NCI-H748 treated with DMSO at 0.1 percent for 48 hours (cell line): ENCODE measurements around the gene COX19.
A peak's percentile ranks its signal among the peaks of the same experiment; 100 is the strongest.

ENCODE experiments used
- DNase-seq: peaks from one replicate; lab custom pipeline; 2025; lab: John Stamatoyannopoulos, UW

The COX19 gene

DNA sequence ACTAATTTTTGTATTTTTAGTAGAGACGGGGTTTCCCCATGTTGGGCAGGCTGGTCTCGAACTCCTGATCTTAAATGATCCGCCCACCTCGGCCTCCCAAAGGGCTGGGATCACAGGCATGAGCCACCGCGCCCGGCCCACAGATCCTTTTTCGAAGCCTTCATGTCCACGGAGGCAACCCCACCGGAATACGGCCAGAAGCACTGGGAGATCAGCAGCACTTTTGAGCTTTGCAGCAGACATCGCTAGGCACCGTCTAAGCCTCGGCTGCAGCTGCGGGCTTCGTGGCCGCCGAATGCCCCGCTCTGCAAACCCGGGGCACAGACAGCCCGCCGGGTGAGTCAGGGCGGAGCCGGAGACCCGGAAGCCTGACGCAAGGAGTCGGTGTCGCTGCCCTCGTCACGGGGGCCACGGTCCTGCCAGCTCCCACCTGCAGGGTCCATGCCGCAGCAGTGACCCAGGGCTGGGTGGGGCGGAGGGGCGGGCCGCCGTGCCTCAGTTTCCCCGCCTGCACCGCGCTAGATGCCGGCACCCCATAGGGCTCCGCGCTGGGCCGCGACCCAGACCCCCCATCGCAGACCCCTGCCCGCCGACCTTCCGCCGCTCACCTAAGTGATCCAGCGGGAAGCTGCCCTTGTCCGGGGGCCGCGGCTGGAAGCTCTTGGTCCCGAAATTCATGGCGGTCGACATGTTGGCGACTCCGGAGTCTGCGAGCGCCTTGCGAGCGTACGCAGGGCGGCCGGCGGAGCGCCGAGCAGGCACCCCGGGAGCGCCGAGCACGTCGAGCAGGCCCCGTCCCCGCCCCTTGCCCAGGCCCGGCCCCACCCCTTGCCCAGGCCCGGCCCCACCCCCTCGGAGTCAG, at the start of gene COX19:
Gene COX19 (minus strand): TSS at position 730 of the 862 bp plus-strand sequence. CDS start 40 bp downstream, at position 690.
- DNase-seq: peak; percentile 27

- no peak for DNase-seq
Measured at GRCh38 chr7:1024331-1024841, 49.0 kb upstream of the COX19 start.

GRCh38 chr7:1022801-1023465, 47.6 kb upstream of the COX19 start:
- DNase-seq: no peak

DNA sequence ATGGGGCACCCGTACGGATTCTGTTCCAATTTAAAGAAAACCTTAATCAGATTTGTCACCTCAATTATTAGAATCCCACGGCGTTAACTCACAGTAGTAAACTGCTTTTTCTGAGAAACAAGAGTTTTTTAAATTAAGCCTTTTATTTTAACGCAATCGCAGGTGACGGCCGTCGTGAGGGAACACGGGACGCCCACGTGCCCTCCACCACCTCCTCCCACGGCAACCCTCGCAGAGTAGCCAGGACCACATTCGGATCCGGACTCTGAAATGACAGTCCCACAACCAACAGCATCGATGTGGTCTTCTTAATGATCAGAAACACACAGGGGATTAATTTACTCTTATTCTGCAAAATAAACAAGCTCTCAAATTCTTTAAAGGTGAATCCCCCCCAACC, 47.0 kb upstream of the COX19 start:
- no peak for DNase-seq

DNA sequence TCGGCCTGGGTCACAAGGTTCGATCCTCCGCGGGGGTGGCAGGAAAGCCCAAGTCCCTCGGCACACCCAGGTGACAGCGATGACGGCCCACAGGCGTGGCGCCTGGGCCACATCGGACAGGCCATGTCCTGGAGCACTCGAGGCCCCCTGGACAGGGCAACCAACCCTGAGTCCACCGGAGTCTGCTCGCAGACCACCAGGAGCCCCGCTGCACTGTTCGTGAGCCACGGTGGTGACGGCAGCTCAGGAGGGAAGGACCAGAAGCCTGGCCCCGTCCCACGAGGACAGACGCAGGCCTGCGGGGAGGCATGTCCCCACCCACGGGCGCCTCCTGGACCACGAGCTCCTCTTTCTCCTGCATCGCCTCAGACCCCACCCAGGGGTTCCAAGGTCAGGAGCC, 46.6 kb upstream of the COX19 start:
- DNase-seq: no peak

DNA sequence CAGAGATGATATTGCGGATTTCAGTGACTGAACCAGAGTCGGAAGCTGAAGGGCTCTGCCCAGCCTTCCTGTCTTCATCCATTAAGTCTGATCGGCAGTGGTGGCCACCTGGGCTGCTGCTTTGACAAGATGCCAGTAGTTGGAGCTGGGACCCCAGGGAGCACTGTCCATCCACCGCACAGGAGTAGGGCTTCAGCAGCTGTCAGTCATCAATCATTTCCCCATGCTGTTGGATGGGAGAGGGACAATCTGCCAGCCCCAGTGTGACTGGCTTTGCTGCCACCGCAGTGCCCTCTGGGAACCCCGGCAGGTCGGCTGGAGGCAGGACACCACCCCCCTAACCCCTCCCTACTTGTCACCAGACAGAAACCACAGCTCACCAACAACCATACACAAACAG, 46.0 kb upstream of the COX19 start:
- DNase-seq: no peak

- DNase-seq: no peak
Measured at GRCh38 chr7:1020849-1021251, 45.5 kb upstream of the COX19 start.

DNA sequence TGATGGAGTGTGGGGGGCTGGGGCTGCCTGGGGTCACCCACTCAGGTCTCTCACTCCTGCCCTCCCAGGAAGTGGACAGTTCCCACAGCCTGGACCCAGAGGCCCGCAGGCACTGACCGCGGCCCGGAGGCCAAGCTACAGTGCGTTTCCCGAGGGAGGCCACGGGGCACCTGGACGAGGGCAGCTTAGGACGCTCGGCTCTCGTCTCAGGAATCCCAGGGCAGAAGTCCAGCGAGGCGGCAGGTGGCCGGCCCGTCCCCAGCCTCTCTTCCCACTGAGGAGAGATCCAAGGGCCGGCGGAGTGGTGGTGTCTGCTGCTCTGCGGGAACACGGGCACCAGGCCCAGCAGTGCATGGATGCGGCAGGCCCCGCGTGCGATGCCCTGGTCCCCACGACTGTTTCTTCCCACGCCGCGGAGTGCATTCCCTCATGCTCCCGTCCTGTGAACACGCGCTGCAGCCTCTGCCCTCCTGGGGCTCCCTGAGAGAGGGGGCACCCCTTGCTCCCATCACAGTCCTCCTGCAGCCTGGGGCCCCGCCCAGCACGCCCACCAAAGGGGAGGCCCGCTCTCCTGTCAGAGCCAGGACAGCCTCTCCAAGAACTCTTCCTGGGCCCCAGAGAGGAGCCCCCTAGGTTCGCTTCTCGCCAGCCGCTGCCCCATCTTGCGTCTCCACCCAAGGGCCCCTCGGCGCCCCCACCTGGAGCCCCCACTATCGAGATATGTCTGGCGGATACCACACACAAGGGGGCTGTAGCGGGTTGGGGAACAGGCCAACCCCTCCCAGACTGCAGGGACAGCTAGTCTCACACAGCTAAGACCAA, 44.7 kb upstream of the COX19 start:
- no peak for DNase-seq

DNA sequence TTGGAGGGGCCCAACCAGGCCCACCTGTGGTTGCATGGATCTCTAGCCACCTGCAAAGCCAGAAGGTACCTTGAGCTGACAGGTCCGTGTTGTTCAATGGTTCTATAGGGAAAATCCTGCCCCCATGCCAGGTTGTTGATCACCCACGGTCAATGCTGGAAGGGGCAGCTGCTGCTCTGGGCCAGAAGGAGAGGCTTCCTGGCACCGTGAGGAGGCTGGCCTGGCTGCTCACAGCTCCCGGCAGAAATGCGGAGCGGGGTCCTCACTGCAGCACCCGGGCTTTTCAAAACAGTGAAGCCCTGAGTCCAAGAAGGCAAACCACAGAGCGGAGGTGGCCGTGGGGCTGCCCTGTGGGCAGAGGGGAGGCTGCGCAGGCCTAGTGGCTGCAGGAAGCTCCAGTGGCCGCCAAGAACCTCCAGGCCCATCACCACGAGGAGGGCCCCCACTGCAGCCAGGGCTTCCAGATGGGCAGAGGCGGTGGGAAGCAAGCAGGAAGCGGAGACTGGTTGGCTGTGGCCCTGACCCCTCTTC, 44.0 kb upstream of the COX19 start:
- DNase-seq: no peak

- no peak for DNase-seq
Measured at GRCh38 chr7:1018334-1018695, 43.0 kb upstream of the COX19 start.

DNA sequence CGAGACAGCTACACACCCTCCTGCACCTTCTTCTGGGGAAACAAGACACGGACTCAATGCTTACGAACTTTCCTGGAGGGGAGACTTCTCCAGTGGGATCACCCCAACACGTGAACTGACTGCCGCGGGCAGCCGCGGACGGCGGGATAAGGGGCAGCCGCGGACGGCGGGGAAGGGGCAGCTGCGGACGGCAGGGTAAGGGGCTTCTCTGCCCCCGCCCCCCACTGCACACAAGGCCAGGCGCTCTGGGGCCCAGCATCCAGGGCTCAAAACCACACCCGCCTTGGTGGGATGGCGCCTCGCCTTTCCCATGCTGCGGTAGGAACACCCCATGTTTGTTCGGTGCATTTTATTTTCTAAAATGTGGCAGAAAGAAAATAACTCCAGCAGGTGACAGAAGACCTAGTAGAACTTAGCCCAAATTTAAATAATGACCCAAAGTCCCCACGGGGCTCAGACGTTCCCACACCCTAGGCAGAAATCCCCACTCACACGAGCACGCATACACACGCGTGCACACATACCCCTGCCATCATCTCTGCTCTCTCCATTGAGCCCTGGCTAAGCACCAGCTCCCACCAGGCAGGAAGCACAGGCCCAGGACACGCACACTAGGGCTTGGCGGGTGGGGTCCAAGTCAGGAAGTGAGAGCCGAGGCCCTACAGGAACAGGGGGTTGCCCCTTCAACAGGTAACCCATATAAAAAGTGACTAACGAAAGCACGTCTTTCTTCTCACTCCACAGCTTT, 42.4 kb upstream of the COX19 start:
- no peak for DNase-seq

DNA sequence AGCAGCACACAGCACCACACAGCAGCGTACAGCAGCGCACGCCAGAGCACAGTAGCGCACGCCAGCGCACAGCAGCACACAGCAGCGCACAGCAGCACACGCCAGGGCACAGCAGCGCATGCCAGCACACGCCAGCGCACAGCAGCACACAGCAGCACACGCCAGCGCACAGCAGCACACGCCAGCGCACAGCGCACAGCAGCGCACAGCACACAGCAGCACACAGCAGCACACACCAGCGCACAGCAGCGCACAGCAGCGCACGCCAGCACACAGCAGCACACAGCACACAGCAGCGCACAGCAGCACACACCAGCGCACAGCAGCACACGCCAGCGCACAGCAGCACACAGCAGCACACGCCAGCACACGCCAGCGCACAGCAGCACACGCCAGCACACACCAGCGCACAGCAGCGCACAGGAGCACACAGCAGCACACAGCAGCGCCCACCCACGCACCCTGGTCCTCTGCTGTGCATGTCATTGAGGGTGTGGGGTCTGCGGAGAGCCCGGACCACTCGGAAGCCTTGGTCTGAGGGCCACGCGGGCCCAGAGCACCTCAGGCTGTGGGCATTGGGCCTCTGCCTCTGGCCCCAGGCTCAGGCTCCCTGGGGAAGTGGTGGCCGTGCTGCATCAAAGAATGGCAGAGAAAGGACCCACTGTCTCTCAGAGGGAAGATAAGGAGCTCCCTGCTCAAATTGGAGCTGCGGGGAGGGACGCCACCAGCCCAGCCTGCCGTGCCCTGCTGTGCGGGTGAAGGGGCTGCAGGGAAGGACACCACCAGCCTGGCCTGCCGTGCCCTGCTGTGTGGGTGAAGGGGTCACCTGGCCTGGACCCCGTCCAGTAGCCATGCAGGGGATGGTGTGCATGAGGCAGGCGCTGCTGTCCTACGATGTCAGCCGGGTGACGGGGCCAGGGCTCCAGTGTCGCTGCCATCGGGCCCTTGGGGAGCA, 41.5 kb upstream of the COX19 start:
- no peak for DNase-seq

- no peak for DNase-seq
Measured at GRCh38 chr7:1015196-1016121, 40.1 kb upstream of the COX19 start.

DNA sequence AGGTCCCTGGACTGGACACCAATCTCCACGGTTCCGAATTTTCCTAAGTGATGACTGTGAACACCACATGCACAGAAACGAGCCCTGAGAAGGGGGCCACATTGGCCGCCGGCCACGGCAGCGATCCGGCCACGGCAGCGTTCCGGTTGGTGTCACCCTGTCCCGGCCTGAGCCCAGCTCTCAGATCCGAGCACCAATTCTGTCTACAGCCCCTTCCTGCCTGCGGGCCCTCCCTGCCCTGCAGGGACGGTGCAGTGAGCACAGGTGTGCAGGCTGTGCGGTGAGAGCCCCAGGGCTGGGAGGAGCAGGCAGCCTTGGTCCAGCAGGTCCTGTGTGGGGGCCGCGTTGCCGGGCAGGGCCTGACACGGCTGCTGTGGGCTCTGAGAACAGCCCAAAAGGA, 39.3 kb upstream of the COX19 start:
- no peak for DNase-seq

DNA sequence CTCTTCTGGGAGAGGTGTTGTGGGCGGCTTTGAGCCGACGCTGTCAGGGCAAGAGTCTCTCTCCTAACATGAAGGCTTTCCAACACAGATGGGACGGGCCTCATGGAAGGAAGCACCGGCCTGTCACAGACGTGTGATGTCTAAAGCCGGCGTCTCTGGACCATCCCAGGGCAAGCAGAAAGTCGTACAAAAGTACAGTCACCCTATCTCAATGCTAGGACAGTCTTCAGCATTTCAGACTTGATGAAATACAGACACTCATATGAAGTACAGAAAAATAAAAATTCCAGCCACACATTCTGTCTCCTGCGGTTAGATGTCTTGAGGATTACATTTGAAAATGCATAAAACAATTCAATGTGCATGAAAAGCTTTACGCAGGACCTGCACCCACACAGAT, 38.2 kb upstream of the COX19 start:
- no peak for DNase-seq

- DNase-seq: no peak
Measured at GRCh38 chr7:1012716-1013095, 37.4 kb upstream of the COX19 start.

GRCh38 chr7:1012004-1012715, 36.8 kb upstream of the COX19 start:
- no peak for DNase-seq

GRCh38 chr7:1011297-1012003, 36.1 kb upstream of the COX19 start:
- no peak for DNase-seq
